22Rv1 (cell line): ENCODE measurements around the gene NKIRAS2.

ENCODE experiments used
- CTCF ChIP-seq: fragments of 450-650 bp; IDR thresholded peaks from 2 replicates; pipeline ENCODE4 v1.5.1; 2017; ENCODE audit warnings: mild to moderate bottlenecking
- ZFX ChIP-seq: fragments of 450-650 bp; IDR thresholded peaks from 2 replicates; pipeline ENCODE4 v1.6.1; 2017; ENCODE audit warnings: antibody characterized with exemption, borderline replicate concordance

- no peak for TF ChIP-seq CTCF
- no peak for TF ChIP-seq ZFX
Observed at GRCh38 chr17:41986634-41987033, 33.3 kb upstream of the NKIRAS2 start.
